B cell (primary cell): ENCODE measurements around the gene UBR1.

Experiments used
- EZH2 ChIP-seq: IDR thresholded peaks from 2 replicates; pipeline ENCODE4 v1.6.1; 2012; ENCODE audit warnings: borderline replicate concordance, low read depth, mild to moderate bottlenecking, moderate library complexity, low read length; ENCODE audit not compliant: insufficient read depth, poor library complexity, severe bottlenecking
- TF ChIP-seq, protein P1 (sequence below): fragments of 200-600 bp; IDR thresholded peaks from one replicate; pipeline ENCODE4 v1.8.0; 2022; ENCODE audit warnings: antibody characterized with exemption, mild to moderate bottlenecking

DNA sequence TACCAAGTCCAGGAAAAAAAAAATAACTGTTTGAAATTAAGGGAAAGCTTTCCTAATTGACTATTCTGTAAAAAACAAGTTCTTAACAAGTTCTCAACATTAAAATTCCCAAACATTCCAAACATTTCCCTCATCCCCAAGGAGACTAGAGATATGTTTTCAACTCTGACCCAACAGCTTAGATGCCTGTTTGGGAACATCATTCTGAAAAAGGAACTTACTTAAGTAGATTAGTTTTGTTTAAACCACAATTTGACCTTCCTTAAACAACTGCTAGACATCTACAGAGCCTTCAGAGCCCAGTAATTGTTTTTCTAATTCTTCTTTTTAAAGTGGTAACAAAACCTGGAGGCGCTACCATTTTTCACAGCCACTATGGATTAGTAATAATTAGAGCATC, 12.8 kb downstream of the UBR1 start:
- no peak for TF ChIP-seq EZH2
- TF ChIP-seq, protein P1, sequence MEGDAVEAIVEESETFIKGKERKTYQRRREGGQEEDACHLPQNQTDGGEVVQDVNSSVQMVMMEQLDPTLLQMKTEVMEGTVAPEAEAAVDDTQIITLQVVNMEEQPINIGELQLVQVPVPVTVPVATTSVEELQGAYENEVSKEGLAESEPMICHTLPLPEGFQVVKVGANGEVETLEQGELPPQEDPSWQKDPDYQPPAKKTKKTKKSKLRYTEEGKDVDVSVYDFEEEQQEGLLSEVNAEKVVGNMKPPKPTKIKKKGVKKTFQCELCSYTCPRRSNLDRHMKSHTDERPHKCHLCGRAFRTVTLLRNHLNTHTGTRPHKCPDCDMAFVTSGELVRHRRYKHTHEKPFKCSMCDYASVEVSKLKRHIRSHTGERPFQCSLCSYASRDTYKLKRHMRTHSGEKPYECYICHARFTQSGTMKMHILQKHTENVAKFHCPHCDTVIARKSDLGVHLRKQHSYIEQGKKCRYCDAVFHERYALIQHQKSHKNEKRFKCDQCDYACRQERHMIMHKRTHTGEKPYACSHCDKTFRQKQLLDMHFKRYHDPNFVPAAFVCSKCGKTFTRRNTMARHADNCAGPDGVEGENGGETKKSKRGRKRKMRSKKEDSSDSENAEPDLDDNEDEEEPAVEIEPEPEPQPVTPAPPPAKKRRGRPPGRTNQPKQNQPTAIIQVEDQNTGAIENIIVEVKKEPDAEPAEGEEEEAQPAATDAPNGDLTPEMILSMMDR: no peak
